Coronary artery (tissue), 2 donors: ENCODE results near the gene TBC1D5.

Source experiments
- DNase-seq: peaks from one replicate; pipeline ENCODE4 v3.0.0-alpha.2; 2017; ENCODE audit warnings: low spot score
- H3K27ac ChIP-seq, 2 donors: fragments of 200-600 bp; sonication (generic); one replicate each; pipeline ENCODE4 v1.5.1; 2016 to 2019
- H3K4me3 ChIP-seq: fragments of 200-600 bp; sonication (generic); 2 replicates; pipeline ENCODE4 v1.5.1; 2016; ENCODE audit warnings: mild to moderate bottlenecking, moderate library complexity
- TF ChIP-seq, protein P1 (sequence below): fragments of 200-600 bp; sonication (generic); IDR thresholded peaks from one replicate; pipeline ENCODE4 v1.5.1; 2019; ENCODE audit warnings: antibody characterized with exemption

Gene TBC1D5

DNA sequence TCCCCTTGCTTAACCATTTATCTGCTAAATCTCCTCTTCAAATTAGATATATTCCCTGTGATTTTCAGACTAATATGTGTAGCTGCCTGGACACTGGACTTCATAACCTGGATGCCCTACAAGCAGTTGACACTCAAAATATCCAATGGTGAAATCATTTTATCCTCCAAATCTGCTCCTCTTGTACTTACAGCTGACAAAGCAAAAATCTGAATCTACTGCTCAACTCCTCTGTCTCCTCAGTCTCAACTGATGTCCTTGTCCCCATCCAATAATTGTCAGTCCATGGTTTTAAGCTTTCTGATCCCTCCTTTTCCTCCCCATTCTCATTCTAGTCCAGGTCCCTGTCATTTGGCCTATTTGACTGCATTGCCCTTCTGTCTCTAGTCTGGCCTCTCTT is 411.8 kb downstream of the TBC1D5 start:
- H3K4me3 ChIP-seq, result no peak overlapping the region
- no peak overlapping the region for H3K27ac ChIP-seq
- TF ChIP-seq, protein P1, sequence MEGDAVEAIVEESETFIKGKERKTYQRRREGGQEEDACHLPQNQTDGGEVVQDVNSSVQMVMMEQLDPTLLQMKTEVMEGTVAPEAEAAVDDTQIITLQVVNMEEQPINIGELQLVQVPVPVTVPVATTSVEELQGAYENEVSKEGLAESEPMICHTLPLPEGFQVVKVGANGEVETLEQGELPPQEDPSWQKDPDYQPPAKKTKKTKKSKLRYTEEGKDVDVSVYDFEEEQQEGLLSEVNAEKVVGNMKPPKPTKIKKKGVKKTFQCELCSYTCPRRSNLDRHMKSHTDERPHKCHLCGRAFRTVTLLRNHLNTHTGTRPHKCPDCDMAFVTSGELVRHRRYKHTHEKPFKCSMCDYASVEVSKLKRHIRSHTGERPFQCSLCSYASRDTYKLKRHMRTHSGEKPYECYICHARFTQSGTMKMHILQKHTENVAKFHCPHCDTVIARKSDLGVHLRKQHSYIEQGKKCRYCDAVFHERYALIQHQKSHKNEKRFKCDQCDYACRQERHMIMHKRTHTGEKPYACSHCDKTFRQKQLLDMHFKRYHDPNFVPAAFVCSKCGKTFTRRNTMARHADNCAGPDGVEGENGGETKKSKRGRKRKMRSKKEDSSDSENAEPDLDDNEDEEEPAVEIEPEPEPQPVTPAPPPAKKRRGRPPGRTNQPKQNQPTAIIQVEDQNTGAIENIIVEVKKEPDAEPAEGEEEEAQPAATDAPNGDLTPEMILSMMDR, result no peak
- DNase-seq, result no peak

DNA sequence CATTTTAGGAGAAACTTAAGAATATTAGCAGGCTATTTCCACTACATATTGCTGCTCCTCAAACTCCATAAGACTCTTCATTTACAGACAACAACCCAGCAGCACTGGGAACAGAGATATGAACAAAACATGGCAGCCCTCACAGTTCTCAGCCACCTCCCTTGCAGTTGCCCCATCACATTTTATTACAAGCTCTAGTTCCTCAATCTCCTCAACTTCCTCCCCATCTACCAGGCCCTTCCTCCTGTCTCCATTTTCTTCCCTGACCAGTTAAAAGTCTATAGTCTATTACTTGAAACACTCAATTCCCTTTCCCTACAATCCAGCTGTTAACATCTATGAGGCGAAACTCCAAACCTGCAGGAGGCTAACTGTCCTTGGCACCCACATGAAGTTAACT is 412.5 kb downstream of the TBC1D5 start:
- Histone ChIP-seq H3K27ac (no peak overlapping the region), H3K4me3 (no peak overlapping the region)
- TF ChIP-seq, protein P1, result no peak
- DNase-seq, result no peak

DNA sequence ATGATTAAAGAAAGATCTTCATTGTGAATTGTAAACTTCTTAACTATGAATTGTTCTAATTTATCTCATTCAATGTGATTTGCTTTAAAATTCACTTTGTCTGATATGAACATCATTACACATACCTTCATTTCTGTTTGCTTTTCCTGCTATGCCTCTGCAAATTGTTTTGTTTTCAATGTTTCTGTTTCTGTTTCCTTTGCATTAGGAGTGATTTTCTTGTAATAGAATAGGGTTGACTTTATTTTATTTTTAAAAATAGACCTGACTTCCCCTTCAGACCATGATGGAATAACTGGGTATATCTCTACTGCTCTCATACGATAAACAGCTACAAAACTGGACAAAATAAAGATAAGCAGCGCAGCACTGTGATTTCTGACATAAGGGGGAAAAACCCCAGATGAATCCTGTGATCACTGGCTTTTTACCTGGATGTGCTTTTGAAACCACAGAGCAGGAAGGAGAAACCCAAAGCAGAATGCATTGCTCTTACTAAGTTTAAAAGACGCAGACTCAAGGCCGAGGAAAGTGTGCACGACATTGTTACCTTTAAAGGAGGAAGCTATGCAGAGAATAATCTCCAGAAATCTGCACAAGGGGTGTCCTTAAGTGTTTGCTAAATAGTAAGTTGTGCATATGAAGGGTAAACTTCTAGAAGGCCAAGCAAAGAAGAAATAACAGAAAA is 420.2 kb downstream of the TBC1D5 start:
- H3K4me3 ChIP-seq, result no peak overlapping the region
- DNase-seq, result no peak
- TF ChIP-seq, protein P1, result no peak
- H3K27ac ChIP-seq, result no peak overlapping the region

DNA sequence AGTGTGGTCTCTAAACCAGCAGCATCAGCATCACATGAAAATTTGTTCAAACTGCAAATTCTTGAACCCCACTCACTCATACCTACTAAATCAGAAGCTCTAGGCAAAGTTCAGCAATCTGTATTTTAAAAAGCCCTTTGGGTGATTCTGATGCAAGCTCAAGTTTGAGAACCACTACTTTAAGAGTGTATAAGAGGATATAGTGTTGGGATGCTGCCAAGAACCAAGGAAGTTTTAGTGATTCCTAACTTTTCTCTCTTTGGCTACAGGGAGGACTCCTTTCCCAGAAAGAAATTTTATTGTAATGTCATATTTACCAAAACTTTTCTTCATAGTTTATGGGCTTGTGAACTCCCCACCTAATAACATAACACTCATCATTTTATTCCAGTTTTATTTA is 422.2 kb downstream of the TBC1D5 start:
- no peak overlapping the region for H3K4me3 ChIP-seq
- H3K27ac ChIP-seq, result no peak overlapping the region
- no peak for DNase-seq
- TF ChIP-seq, protein P1, result no peak

DNA sequence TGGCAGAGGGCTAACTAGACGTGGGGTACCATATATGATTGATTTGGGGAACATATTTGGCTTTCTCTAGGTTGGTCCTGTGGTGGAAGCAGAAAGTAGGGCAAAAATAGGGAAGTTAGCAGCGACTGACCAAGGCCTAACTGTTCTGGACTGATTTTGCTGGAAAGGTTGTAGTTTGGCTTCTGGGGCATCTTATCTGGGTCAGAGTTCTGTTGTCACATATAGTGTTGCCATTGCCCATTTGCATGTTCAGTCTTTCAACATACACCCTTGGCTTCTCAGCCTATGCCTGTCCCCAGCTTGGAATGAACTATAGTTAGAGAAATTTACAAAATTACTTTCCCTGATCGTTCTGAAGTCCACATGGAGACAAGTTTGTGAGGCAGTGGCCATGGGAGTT is 426.5 kb downstream of the TBC1D5 start:
- H3K4me3 ChIP-seq, result no peak overlapping the region
- TF ChIP-seq, protein P1, result no peak
- DNase-seq, result no peak
- no peak overlapping the region for H3K27ac ChIP-seq

DNA sequence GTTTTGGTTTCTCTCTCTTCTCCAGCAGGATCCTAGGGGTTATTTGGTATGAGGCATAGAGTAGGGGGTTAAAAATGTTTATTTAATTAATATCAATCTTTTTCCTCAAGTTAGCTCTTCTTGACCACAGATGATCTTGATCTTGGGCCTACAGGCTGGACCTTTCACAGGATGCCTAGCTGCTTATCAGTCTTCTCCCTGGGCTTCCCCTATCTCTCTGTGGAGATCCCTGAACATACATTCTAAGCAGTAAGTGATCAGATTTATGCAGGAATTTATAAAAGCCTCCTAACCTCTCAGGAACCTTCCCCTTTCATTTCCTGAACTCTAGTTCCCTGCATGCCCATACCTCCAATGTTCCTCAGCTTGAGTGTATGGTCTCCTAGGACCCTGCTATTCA is 428.3 kb downstream of the TBC1D5 start:
- no peak for DNase-seq
- TF ChIP-seq, protein P1, result no peak
- H3K4me3 ChIP-seq, result no peak overlapping the region
- H3K27ac ChIP-seq, result no peak overlapping the region

DNA sequence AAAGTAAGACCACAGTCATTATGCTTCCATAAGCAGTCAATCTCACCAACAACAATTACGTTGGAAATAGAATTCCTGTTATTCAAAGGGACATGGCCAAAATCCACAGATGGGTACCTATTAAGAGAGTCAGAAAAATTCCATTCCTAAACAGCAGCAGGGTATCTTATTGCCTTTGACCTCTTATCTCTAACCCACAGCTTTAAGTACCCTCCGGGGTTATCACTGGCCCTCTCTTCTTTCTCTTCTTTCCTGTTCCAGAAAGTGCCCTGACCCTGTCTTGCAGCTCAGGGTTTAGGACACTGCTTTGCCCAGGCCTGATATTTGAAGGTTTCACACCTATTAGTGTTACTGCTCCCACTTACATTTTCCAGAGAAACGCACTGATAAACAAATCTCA is 428.7 kb downstream of the TBC1D5 start:
- TF ChIP-seq, protein P1, result no peak
- no peak overlapping the region for H3K4me3 ChIP-seq
- H3K27ac ChIP-seq, result no peak overlapping the region
- DNase-seq, result no peak
